ENCODE results near the gene ETV5. TPM values are rescaled to one million over a fixed set of nuclear protein-coding genes. Genes with fewer than 3 reads are reported as not detected.

Gene ETV5
- polyA plus RNA-seq, 3 donors, result 0.07 to 1.2 (median 0.88) TPM

- no peak overlapping the region for H2AFZ ChIP-seq (ENCODE audit: insufficient read depth, low read depth, low read length, poor library complexity, severe bottlenecking)
- H3K9me3 ChIP-seq (replicated peaks in 1 of 2; ENCODE audit: control insufficient read depth in 1 of 2, insufficient read depth in 1 of 2, low read length in 2 of 2), result peaks cover 0 to 7% of the 10 kb centered on the region in 2 donors
- H3K36me3 Mint-ChIP-seq, result peaks cover 5 to 7% of the 10 kb centered on the region in 2 donors
- H3K27me3 Mint-ChIP-seq (ENCODE audit: low read depth in 3 of 3), result peaks cover 45 to 63% (median 56%) of the 10 kb centered on the region in 3 donors
- H3K4me2 ChIP-seq (replicated peaks; ENCODE audit: extremely low read depth, low read length, poor library complexity, severe bottlenecking), result peak overlapping the region; percentile 5
- intact Hi-C loops (cut with micrococcal nuclease), result loop anchor here (5.0 to 10.0 kb wide), 3 partner anchors 47 to 239 kb away; partner anchors contain the start of gene TRA2B (in 1 of the 2)
- H3K9ac ChIP-seq (ENCODE audit: insufficient read depth, low read length, poor library complexity, severe bottlenecking), result no peak overlapping the region
- TF ChIP-seq CTCF (IDR thresholded peaks at IDR 0.05), result no peak
- H3K4me3 Mint-ChIP-seq, result peak overlapping the region in 1 of 2 donors; percentile 75
- H4K20me1 ChIP-seq (ENCODE audit: insufficient read depth, low read length), result peaks cover 11% of the 10 kb centered on the region
- no peak overlapping the region for H3K27ac ChIP-seq (ENCODE audit: low read depth in 1 of 2, low read length in 2 of 2)
- DNase-seq, result peak in 2 of 3 donors; percentile 11 to 17
- no CpG with 5 or more reads among the region's 6 CpGs for WGBS (ENCODE audit: insufficient coverage)
- peaks cover 36 to 39% of the 10 kb centered on the region in 2 donors for H3K4me1 ChIP-seq (ENCODE audit: control insufficient read depth in 1 of 2, insufficient read depth in 2 of 2, low read length in 2 of 2)
- peaks cover 0 to 13% (median 4%) of the 10 kb centered on the region in 7 donors for H3K9me3 Mint-ChIP-seq
- no peaks in the 10 kb centered on the region for H3K36me3 ChIP-seq (replicated peaks in 1 of 2; ENCODE audit: control insufficient read depth in 1 of 2, insufficient read depth in 2 of 2, low read length in 2 of 2)
- no peak overlapping the region for H3K4me3 ChIP-seq (replicated peaks in 1 of 3; ENCODE audit: low read depth in 2 of 3, low read length in 3 of 3)
- no peaks in the 10 kb centered on the region for H3K79me2 ChIP-seq (ENCODE audit: insufficient read depth, low read length)
- H3K27me3 ChIP-seq (ENCODE audit: control insufficient read depth in 2 of 2, insufficient read depth in 2 of 2, low read length in 2 of 2), result peaks cover 37 to 56% of the 10 kb centered on the region in 2 donors
- H3K4me1 Mint-ChIP-seq, result peaks cover 39% of the 10 kb centered on the region
- no peak overlapping the region for H3K27ac Mint-ChIP-seq
These were observed 3.3 kb downstream of the ETV5 start for GRCh38 chr3:186105543-186105942.

GRCh38 chr3:186102687-186103086, 6.2 kb downstream of the ETV5 start:
- H3K9ac ChIP-seq (ENCODE audit: insufficient read depth, low read length, poor library complexity, severe bottlenecking), result no peak overlapping the region
- peaks cover 35 to 56% (median 48%) of the 10 kb centered on the region in 3 donors for H3K27me3 Mint-ChIP-seq (ENCODE audit: low read depth in 3 of 3)

More at GRCh38 chr3:186102687-186103086, 6.2 kb downstream of the ETV5 start:
- peaks cover 0 to 6% (median 2%) of the 10 kb centered on the region in 7 donors for H3K9me3 Mint-ChIP-seq
- Histone ChIP-seq H3K9me3 (replicated peaks in 1 of 2; ENCODE audit: control insufficient read depth in 1 of 2, insufficient read depth in 1 of 2, low read length in 2 of 2) (no peaks in the 10 kb centered on the region), H3K79me2 (ENCODE audit: insufficient read depth, low read length) (no peaks in the 10 kb centered on the region), H4K20me1 (ENCODE audit: insufficient read depth, low read length) (no peaks in the 10 kb centered on the region), H3K4me1 (ENCODE audit: control insufficient read depth in 1 of 2, insufficient read depth in 2 of 2, low read length in 2 of 2) (peaks cover 18 to 21% of the 10 kb centered on the region in 2 donors), H2AFZ (ENCODE audit: insufficient read depth, low read depth, low read length, poor library complexity, severe bottlenecking) (no peak overlapping the region), H3K36me3 (replicated peaks in 1 of 2; ENCODE audit: control insufficient read depth in 1 of 2, insufficient read depth in 2 of 2, low read length in 2 of 2) (no peaks in the 10 kb centered on the region), H3K27me3 (ENCODE audit: control insufficient read depth in 2 of 2, insufficient read depth in 2 of 2, low read length in 2 of 2) (peaks cover 34 to 56% of the 10 kb centered on the region in 2 donors), H3K4me2 (replicated peaks; ENCODE audit: extremely low read depth, low read length, poor library complexity, severe bottlenecking) (no peak overlapping the region), H3K4me3 (replicated peaks in 1 of 3; ENCODE audit: low read depth in 2 of 3, low read length in 3 of 3) (no peak overlapping the region), H3K27ac (ENCODE audit: low read depth in 1 of 2, low read length in 2 of 2) (no peak overlapping the region)
- intact Hi-C loops (cut with micrococcal nuclease), result loop anchor here in 1 of 2 donors (10.0 kb wide), 1 partner anchor 242 kb away; no protein-coding TSS in a partner anchor
- peaks cover 22% of the 10 kb centered on the region for H3K4me1 Mint-ChIP-seq
- peaks cover 5 to 7% of the 10 kb centered on the region in 2 donors for H3K36me3 Mint-ChIP-seq
- H3K27ac Mint-ChIP-seq, result no peak overlapping the region
- WGBS (ENCODE audit: insufficient coverage), result 93% methylated on average over 4 of the region's 4 CpGs
- peak overlapping the region in 1 of 2 donors; percentile 64 for H3K4me3 Mint-ChIP-seq
- DNase-seq, result no peak
- TF ChIP-seq CTCF (IDR thresholded peaks at IDR 0.05), result no peak

All from CD14-positive monocyte (primary cell).